C4-2B (cell line): ENCODE data around the gene UBA52.

Experiments
- ZFX ChIP-seq: fragments of 450-650 bp; IDR thresholded peaks from 2 replicates; pipeline ENCODE4 v1.6.1; 2017
- TF ChIP-seq, protein P1 (sequence below): fragments of 450-650 bp; conservative IDR thresholded peaks from 2 replicates; pipeline ENCODE4 v1.5.1; 2017; ENCODE audit warnings: mild to moderate bottlenecking

DNA sequence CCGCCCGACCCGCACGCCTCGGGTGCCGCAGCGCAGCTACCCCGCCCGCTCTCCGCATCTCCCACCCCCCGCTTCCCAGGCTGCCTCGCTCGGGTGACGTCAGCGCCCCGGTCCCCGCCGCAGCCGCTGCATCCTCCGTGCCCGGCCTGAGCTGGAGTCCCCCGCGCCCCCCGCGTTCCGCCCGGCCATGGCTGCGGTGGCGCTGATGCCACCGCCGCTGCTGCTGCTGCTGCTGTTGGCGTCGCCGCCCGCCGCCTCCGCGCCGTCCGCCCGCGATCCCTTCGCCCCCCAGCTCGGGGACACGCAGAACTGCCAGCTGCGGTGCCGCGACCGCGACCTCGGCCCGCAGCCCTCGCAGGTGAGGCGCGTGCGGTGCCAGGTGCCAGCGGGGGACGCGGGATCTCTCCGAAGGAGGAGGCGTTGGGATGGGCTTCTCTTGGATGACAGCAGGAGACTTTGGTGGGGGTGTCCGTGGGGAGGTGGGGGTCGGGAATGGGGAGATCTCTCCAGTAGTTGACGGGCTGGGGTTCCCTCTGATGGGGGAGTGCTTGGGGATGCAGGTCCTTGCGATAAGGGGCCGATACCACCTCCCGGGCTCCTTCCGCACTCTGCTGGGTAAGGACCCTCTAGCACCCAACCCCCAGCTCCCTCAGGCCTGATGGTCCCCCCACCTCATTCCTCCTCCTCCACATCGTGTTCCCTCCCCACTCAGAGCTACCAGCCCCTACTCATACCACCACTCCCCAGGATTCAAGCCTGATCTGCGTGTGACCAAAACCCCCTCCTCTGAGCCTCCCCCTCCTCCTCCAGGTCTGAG, 41.3 kb downstream of the UBA52 start, which contains the start of gene TMEM59L:
- TF ChIP-seq, protein P1, sequence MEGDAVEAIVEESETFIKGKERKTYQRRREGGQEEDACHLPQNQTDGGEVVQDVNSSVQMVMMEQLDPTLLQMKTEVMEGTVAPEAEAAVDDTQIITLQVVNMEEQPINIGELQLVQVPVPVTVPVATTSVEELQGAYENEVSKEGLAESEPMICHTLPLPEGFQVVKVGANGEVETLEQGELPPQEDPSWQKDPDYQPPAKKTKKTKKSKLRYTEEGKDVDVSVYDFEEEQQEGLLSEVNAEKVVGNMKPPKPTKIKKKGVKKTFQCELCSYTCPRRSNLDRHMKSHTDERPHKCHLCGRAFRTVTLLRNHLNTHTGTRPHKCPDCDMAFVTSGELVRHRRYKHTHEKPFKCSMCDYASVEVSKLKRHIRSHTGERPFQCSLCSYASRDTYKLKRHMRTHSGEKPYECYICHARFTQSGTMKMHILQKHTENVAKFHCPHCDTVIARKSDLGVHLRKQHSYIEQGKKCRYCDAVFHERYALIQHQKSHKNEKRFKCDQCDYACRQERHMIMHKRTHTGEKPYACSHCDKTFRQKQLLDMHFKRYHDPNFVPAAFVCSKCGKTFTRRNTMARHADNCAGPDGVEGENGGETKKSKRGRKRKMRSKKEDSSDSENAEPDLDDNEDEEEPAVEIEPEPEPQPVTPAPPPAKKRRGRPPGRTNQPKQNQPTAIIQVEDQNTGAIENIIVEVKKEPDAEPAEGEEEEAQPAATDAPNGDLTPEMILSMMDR: no peak
- TF ChIP-seq ZFX: no peak
